Measurements from ENCODE around the gene KCNT2. TPM values are rescaled to one million over a fixed set of nuclear protein-coding genes. Genes with fewer than 3 reads are reported as not detected.
A peak's percentile ranks its signal among the peaks of the same experiment; 100 is the strongest.

KCNT2 gene
- total RNA-seq, 1 donor from 2014 or later: 26.1 TPM

DNA sequence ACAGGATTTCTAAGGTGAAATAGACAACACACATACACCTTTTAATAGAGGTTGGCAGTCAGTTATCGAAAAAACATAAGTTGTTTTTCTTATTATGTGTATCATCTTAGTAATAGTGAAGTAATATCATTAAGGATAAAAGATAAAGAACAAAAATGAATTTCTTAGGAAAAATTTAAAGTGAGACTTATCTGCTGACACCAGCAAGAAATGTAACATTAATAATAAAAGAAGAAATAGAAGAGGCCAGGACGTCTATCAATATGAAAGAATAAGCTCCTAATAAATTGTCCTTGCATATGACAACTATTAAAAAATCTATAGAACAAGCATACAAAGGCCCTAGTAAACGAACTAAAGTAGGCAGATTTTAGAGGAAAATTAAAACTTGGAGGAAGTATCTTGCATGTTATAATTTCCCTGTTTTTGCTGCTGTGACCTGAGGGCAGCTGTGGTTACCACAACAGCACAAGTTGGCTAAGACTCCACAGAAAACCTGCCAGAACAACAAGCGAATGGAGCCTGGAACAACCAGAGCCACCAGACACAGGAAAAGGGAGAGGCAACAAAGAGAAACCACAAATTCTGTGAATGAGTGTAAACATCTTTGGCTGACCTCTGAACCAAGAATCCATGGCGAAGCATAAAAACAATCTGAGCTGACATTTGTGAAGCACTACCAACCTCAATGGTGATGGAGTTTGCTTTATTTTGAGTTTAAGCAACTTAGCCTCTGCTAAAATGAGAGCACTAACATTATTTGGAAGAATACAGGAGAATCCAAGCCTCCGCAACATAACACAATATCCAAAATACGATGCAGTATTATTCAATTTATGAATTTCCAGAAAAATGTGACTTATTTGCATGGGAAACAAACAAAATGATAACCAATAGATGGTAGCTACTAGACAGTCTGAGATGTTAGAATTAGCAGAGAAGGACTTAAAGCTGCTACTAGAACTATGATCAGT, 207.5 kb downstream of the KCNT2 start:
- no peaks in the 10 kb centered on the region for H3K36me3 Mint-ChIP-seq (ENCODE audit: insufficient read depth)
- no peaks in the 10 kb centered on the region for H3K27me3 Mint-ChIP-seq
- peak overlapping the region; percentile 63 for H3K27ac Mint-ChIP-seq
- no peak for DNase-seq (ENCODE audit: low spot score, unreplicated experiment)
- no peak overlapping the region for H3K4me3 Mint-ChIP-seq (ENCODE audit: low read depth)
- no peaks in the 10 kb centered on the region for H3K9me3 Mint-ChIP-seq (ENCODE audit: low read depth)
- peaks cover 12% of the 10 kb centered on the region for H3K4me1 Mint-ChIP-seq (ENCODE audit: low read depth)
- TF ChIP-seq, protein P1, sequence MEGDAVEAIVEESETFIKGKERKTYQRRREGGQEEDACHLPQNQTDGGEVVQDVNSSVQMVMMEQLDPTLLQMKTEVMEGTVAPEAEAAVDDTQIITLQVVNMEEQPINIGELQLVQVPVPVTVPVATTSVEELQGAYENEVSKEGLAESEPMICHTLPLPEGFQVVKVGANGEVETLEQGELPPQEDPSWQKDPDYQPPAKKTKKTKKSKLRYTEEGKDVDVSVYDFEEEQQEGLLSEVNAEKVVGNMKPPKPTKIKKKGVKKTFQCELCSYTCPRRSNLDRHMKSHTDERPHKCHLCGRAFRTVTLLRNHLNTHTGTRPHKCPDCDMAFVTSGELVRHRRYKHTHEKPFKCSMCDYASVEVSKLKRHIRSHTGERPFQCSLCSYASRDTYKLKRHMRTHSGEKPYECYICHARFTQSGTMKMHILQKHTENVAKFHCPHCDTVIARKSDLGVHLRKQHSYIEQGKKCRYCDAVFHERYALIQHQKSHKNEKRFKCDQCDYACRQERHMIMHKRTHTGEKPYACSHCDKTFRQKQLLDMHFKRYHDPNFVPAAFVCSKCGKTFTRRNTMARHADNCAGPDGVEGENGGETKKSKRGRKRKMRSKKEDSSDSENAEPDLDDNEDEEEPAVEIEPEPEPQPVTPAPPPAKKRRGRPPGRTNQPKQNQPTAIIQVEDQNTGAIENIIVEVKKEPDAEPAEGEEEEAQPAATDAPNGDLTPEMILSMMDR (IDR thresholded peaks at IDR 0.05; ENCODE audit: unreplicated experiment): no peak

DNA sequence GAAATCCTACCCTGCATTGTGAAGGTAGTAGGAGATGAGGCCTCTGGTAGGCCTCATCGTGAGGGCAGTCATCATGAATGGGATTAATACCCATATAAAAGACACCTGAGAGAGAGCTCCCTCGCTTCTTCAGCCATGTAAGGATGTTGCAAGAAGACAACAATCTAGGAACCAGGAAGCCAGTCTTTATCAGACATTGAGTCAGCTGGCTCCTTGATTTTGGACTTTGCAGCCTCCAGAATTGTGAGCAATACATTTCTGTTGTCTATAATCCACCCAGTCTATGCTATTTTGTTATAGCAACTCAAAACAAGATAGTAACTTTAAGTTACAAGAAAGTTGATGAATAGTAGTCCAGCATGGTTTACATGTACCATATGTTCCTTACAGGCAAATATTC, 208.5 kb downstream of the KCNT2 start:
- no peak for DNase-seq (ENCODE audit: low spot score, unreplicated experiment)
- TF ChIP-seq, protein P1 (IDR thresholded peaks at IDR 0.05; ENCODE audit: unreplicated experiment): no peak
- Mint-ChIP-seq H3K4me3 (ENCODE audit: low read depth) (no peak overlapping the region), H3K27ac (no peak overlapping the region), H3K36me3 (ENCODE audit: insufficient read depth) (no peaks in the 10 kb centered on the region), H3K9me3 (ENCODE audit: low read depth) (no peaks in the 10 kb centered on the region), H3K4me1 (ENCODE audit: low read depth) (peaks cover 12% of the 10 kb centered on the region), H3K27me3 (no peaks in the 10 kb centered on the region)

DNA sequence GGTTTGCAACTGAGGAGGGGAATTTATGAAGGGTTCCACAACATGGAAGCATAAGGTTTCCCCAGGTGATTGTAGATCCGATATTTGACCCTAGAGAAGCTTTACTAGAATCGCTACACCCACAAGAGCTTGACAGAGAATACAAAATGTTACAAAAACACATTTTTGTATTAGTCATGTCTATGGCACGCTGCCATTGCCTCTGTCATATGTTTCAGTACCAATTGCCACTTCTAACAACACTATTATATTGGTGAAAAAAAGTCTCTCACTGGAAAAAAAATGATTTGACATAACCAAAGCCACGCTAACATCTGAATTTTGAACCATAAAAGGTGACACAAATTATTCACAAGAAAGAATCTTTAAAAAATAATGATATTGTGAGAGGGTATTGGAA, 214.5 kb downstream of the KCNT2 start:
- Mint-ChIP-seq H3K4me1 (ENCODE audit: low read depth) (no peaks in the 10 kb centered on the region), H3K27me3 (no peaks in the 10 kb centered on the region), H3K36me3 (ENCODE audit: insufficient read depth) (peaks cover 5% of the 10 kb centered on the region), H3K27ac (no peak overlapping the region), H3K9me3 (ENCODE audit: low read depth) (no peaks in the 10 kb centered on the region), H3K4me3 (ENCODE audit: low read depth) (no peak overlapping the region)
- DNase-seq (ENCODE audit: low spot score, unreplicated experiment): no peak
- TF ChIP-seq, protein P1 (IDR thresholded peaks at IDR 0.05; ENCODE audit: unreplicated experiment): no peak

DNA sequence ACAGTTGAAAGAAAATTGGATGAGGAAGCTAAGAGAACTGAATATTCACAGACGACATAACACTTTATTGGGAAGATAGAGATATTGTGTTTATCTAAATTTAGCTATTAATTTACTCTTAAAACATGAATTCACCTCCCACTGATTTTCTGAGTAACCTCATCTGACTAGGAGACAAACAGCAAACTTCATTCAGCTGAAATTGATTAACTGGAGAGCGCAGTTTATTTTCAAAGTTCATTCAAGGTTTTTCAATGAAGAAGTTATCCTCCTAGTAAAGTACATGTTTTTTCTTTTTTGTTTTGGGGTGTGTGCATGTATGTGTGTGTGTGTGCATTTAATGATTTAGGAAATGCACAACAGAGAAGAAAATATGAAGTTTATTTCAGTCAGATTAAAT, 215.0 kb downstream of the KCNT2 start:
- Mint-ChIP-seq H3K9me3 (ENCODE audit: low read depth) (no peaks in the 10 kb centered on the region), H3K4me1 (ENCODE audit: low read depth) (no peaks in the 10 kb centered on the region), H3K4me3 (ENCODE audit: low read depth) (no peak overlapping the region), H3K27me3 (no peaks in the 10 kb centered on the region), H3K27ac (no peak overlapping the region), H3K36me3 (ENCODE audit: insufficient read depth) (peaks cover 5% of the 10 kb centered on the region)
- TF ChIP-seq, protein P1 (IDR thresholded peaks at IDR 0.05; ENCODE audit: unreplicated experiment): no peak
- DNase-seq (ENCODE audit: low spot score, unreplicated experiment): no peak

DNA sequence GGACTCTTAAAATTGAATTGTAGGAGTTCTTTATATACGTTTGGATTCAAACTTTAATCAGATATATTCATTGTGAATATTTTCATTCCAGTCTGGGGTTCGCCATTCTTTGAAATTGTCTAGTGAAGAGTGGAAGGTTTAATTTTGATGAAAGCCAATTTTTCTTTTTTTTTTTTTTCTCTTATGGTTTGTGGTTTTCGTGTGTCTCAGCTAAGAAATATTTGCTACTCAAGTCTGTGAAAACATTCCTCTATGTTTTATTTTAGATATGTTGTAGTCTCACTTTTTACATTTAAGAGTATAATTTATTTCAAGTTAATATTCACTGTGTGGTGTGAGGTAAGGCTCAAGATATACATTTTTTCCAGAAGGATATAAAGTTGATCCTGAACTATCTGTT, 220.5 kb downstream of the KCNT2 start:
- no peaks in the 10 kb centered on the region for H3K9me3 Mint-ChIP-seq (ENCODE audit: low read depth)
- no peak for DNase-seq (ENCODE audit: low spot score, unreplicated experiment)
- TF ChIP-seq, protein P1 (IDR thresholded peaks at IDR 0.05; ENCODE audit: unreplicated experiment): no peak
- peaks cover 3% of the 10 kb centered on the region for H3K36me3 Mint-ChIP-seq (ENCODE audit: insufficient read depth)
- no peak overlapping the region for H3K4me3 Mint-ChIP-seq (ENCODE audit: low read depth)
- H3K4me1 Mint-ChIP-seq (ENCODE audit: low read depth): no peaks in the 10 kb centered on the region
- H3K27me3 Mint-ChIP-seq: no peaks in the 10 kb centered on the region
- no peak overlapping the region for H3K27ac Mint-ChIP-seq
